ENCODE data around the gene TBC1D17.

DNA sequence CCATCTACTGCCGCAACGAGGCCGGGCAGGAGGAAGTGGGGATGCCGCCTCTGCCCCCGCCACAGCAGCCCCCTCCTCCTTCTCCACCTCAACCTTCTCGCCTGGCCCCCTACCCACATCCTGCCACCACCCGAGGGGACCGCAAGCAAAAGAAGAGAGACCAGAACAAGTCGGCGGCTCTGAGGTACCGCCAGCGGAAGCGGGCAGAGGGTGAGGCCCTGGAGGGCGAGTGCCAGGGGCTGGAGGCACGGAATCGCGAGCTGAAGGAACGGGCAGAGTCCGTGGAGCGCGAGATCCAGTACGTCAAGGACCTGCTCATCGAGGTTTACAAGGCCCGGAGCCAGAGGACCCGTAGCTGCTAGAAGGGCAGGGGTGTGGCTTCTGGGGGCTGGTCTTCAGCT, 55.2 kb downstream of the TBC1D17 start:
- TF ChIP-seq, protein P1, sequence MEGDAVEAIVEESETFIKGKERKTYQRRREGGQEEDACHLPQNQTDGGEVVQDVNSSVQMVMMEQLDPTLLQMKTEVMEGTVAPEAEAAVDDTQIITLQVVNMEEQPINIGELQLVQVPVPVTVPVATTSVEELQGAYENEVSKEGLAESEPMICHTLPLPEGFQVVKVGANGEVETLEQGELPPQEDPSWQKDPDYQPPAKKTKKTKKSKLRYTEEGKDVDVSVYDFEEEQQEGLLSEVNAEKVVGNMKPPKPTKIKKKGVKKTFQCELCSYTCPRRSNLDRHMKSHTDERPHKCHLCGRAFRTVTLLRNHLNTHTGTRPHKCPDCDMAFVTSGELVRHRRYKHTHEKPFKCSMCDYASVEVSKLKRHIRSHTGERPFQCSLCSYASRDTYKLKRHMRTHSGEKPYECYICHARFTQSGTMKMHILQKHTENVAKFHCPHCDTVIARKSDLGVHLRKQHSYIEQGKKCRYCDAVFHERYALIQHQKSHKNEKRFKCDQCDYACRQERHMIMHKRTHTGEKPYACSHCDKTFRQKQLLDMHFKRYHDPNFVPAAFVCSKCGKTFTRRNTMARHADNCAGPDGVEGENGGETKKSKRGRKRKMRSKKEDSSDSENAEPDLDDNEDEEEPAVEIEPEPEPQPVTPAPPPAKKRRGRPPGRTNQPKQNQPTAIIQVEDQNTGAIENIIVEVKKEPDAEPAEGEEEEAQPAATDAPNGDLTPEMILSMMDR (IDR thresholded peaks at IDR 0.05), result no peak
- no peak for TF ChIP-seq ZFX (IDR thresholded peaks at IDR 0.05; ENCODE audit: borderline replicate concordance)
